Caco-2 (cell line): Measurements from ENCODE around the gene FBXO24. TPM values are rescaled to one million over a fixed set of nuclear protein-coding genes. Genes with fewer than 3 reads are reported as not detected.

ENCODE experiments used
- BruUV-seq: library from RNA; stranded (reverse); fragments of 400-500 nt; replicated peaks from 2 replicates; lab custom pipeline; 2021; lab: Mats Ljungman, UMichigan
- CTCF ChIA-PET: fragments of 300-600 bp; sonication (Branson Sonifier 250); formaldehyde crosslinking; loops from one replicate; lab custom pipeline; 2022; ENCODE audit warnings: antibody characterized with exemption; lab: Charles Lee
- POLR2A ChIA-PET: fragments of 300-600 bp; sonication (Branson Sonifier 250); formaldehyde crosslinking; loops from one replicate; lab custom pipeline; 2022; ENCODE audit warnings: antibody characterized with exemption; lab: Charles Lee
- DNase-seq, 2 experiments: peaks; one replicate each; pipeline versions ENCODE4 v3.0.0 to v3.0.0-alpha.2; 2020 to 2022
- H3K27me3 ChIP-seq: replicated peaks from 2 replicates; pipeline ENCODE4 v1.6.0; 2011; ENCODE audit warnings: low read length; ENCODE audit not compliant: control insufficient read depth, insufficient read depth
- H3K36me3 ChIP-seq: 2 replicates; pipeline ENCODE4 v1.5.1; 2011; ENCODE audit warnings: low read length; ENCODE audit not compliant: control insufficient read depth, insufficient read depth
- H3K4me1 ChIP-seq: fragments of 250-450 bp; sonication (Bioruptor Pico); 2 replicates; pipeline ENCODE4 v1.5.1; 2020; ENCODE audit warnings: mild to moderate bottlenecking
- H3K4me3 ChIP-seq: 2 replicates; pipeline ENCODE4 v1.5.1; 2011; ENCODE audit warnings: low read depth, mild to moderate bottlenecking, control low read depth, low read length
- H3K9me3 ChIP-seq: fragments of 250-450 bp; sonication (Bioruptor Pico); 2 replicates; pipeline ENCODE4 v1.5.1; 2020; ENCODE audit warnings: mild to moderate bottlenecking, moderate library complexity
- H3K27ac Mint-ChIP-seq: one replicate; pipeline ENCODE4 v1.8.0; 2022; ENCODE audit warnings: mixed read lengths; ENCODE audit not compliant: unreplicated experiment
- H3K27me3 Mint-ChIP-seq: one replicate; pipeline ENCODE4 v1.8.0; 2022; ENCODE audit warnings: mixed read lengths; ENCODE audit not compliant: insufficient read depth, unreplicated experiment
- H3K36me3 Mint-ChIP-seq: one replicate; pipeline ENCODE4 v1.8.0; 2022; ENCODE audit warnings: mild to moderate bottlenecking, mixed read lengths; ENCODE audit not compliant: insufficient read depth, unreplicated experiment
- H3K4me1 Mint-ChIP-seq: one replicate; pipeline ENCODE4 v1.8.0; 2022; ENCODE audit warnings: low read depth, mixed read lengths; ENCODE audit not compliant: unreplicated experiment
- H3K4me3 Mint-ChIP-seq: one replicate; pipeline ENCODE4 v1.8.0; 2022; ENCODE audit warnings: mild to moderate bottlenecking, moderate library complexity, mixed read lengths; ENCODE audit not compliant: unreplicated experiment
- H3K9me3 Mint-ChIP-seq: one replicate; pipeline ENCODE4 v1.8.0; 2022; ENCODE audit warnings: mixed read lengths; ENCODE audit not compliant: unreplicated experiment
- CTCF ChIP-seq, 2 experiments: fragments of 200-600 bp in 1 of 2; IDR thresholded peaks; 1 replicate in 1 of 2; 2 replicates in 1 of 2; pipeline versions ENCODE4 v1.5.1 to v1.8.0; 2011 to 2022; ENCODE audit warnings: antibody characterized with exemption in 1 of 2, control low read depth in 1 of 2, inconsistent platforms in 1 of 2, low read depth in 1 of 2, low read length in 1 of 2, mild to moderate bottlenecking in 1 of 2, moderate library complexity in 1 of 2; ENCODE audit not compliant: insufficient read depth in 1 of 2, severe bottlenecking in 1 of 2, unreplicated experiment in 1 of 2
- intact Hi-C: fragments of 100-400 bp; cut with micrococcal nuclease; formaldehyde crosslinking; loops from one replicate; pipeline ENCODE4 v1.10.0; 2022; ENCODE audit not compliant: unreplicated experiment
- total RNA-seq: library from RNA; stranded (reverse); gene quantifications from 2 replicates; pipeline ENCODE4 v1.2.3, GENCODE V29; 2022

FBXO24 gene
- total RNA-seq, 1 experiment from 2014 or later: 1.5 TPM

GRCh38 chr7:100567751-100568175 lies 18.4 kb upstream of the FBXO24 start:
- Histone ChIP-seq H3K4me3 (no peak overlapping the region), H3K36me3 (no peaks in the 10 kb centered on the region; the same call in 1 of the 2 replicates), H3K27me3 (no peaks in the 10 kb centered on the region), H3K4me1 (peaks cover 32% of the 10 kb centered on the region), H3K9me3 (no peaks in the 10 kb centered on the region)
- no peak for DNase-seq
- H3K36me3 Mint-ChIP-seq: peaks cover 77% of the 10 kb centered on the region
- ChIA-PET POLR2A (interaction anchor here (0.6 kb wide), 1 partner anchor 123 kb away, joined by 3 read pairs; no protein-coding TSS in a partner anchor), CTCF (interaction anchor here (1.1 kb wide), 1 partner anchor 8 kb away, joined by 3 read pairs; no protein-coding TSS in a partner anchor)
- no TSS peak for BruUV-seq
- intact Hi-C loops: no loop called here
- no peak overlapping the region for H3K27ac Mint-ChIP-seq
- no peaks in the 10 kb centered on the region for H3K27me3 Mint-ChIP-seq
- no peaks in the 10 kb centered on the region for H3K9me3 Mint-ChIP-seq
- no peak for TF ChIP-seq CTCF (IDR thresholded peaks at IDR 0.05; ENCODE audit: insufficient read depth in 1 of 2, low read depth in 1 of 2, low read length in 1 of 2, severe bottlenecking in 1 of 2, unreplicated experiment in 1 of 2)
- peaks cover 15% of the 10 kb centered on the region for H3K4me1 Mint-ChIP-seq
- H3K4me3 Mint-ChIP-seq: no peak overlapping the region

- ChIA-PET POLR2A (interaction anchor here (0.6 kb wide), 1 partner anchor 122 kb away, joined by 3 read pairs; no protein-coding TSS in a partner anchor), CTCF (interaction anchor here (1.1 kb wide), 2 partner anchors 8 to 15 kb away, joined by 3 read pairs; no protein-coding TSS in a partner anchor)
- intact Hi-C loops: no loop called here
- Histone ChIP-seq H3K4me1 (peaks cover 35% of the 10 kb centered on the region), H3K36me3 (no peaks in the 10 kb centered on the region; the same call in 1 of the 2 replicates), H3K27me3 (no peaks in the 10 kb centered on the region), H3K9me3 (no peaks in the 10 kb centered on the region), H3K4me3 (no peak overlapping the region)
- no peak overlapping the region for H3K4me3 Mint-ChIP-seq
- no peak for DNase-seq
- H3K9me3 Mint-ChIP-seq: no peaks in the 10 kb centered on the region
- no peaks in the 10 kb centered on the region for H3K27me3 Mint-ChIP-seq
- H3K36me3 Mint-ChIP-seq: peaks cover 77% of the 10 kb centered on the region
- no peak for TF ChIP-seq CTCF (IDR thresholded peaks at IDR 0.05; ENCODE audit: insufficient read depth in 1 of 2, low read depth in 1 of 2, low read length in 1 of 2, severe bottlenecking in 1 of 2, unreplicated experiment in 1 of 2)
- peak overlapping the region; percentile 67 for H3K27ac Mint-ChIP-seq
- peaks cover 15% of the 10 kb centered on the region for H3K4me1 Mint-ChIP-seq
- BruUV-seq: no TSS peak
These were observed 17.8 kb upstream of the FBXO24 start for GRCh38 chr7:100568176-100568895.

GRCh38 chr7:100568896-100569844 lies 17.0 kb upstream of the FBXO24 start:
- intact Hi-C loops: no loop called here
- peaks cover 76% of the 10 kb centered on the region for H3K36me3 Mint-ChIP-seq
- no TSS peak for BruUV-seq
- no peaks in the 10 kb centered on the region; the same call in 1 of the 2 replicates for H3K36me3 ChIP-seq
- DNase-seq: peak in 1 of 2 experiments; percentile 66
- no peak overlapping the region for H3K4me3 ChIP-seq
- no peaks in the 10 kb centered on the region for H3K9me3 ChIP-seq
- H3K9me3 Mint-ChIP-seq: no peaks in the 10 kb centered on the region
- H3K4me1 ChIP-seq: peaks cover 35% of the 10 kb centered on the region
- H3K27me3 ChIP-seq: no peaks in the 10 kb centered on the region
- no peak overlapping the region for H3K4me3 Mint-ChIP-seq
- no peaks in the 10 kb centered on the region for H3K27me3 Mint-ChIP-seq
- peak overlapping the region; percentile 67 for H3K27ac Mint-ChIP-seq
- POLR2A ChIA-PET: no interaction called here
- CTCF ChIA-PET: interaction anchor here (1.1 kb wide), 1 partner anchor 14 kb away, joined by 3 read pairs; no protein-coding TSS in a partner anchor
- H3K4me1 Mint-ChIP-seq: peaks cover 15% of the 10 kb centered on the region
- peak in 1 of 2 experiments; percentile 34 for TF ChIP-seq CTCF (IDR thresholded peaks at IDR 0.05; ENCODE audit: insufficient read depth in 1 of 2, low read depth in 1 of 2, low read length in 1 of 2, severe bottlenecking in 1 of 2, unreplicated experiment in 1 of 2)
